Heart right ventricle (tissue), 16 donors: ENCODE results near the gene KDM4E. TPM values are rescaled to one million over a fixed set of nuclear protein-coding genes. Genes with fewer than 3 reads are reported as not detected.

Experiments used
- ATAC-seq, 8 donors: fragments of 200-7000 bp; cut with Tn5 transposase; one replicate each; pipeline ENCODE4 v1.9.1; 2020; ENCODE audit warnings: mild to moderate bottlenecking in 8 of 8, moderate library complexity in 8 of 8, moderate number of reproducible peaks in 1 of 8
- DNase-seq, 2 donors: peaks; one replicate each; pipeline ENCODE4 v3.0.0-alpha.2; 2020
- H3K27ac ChIP-seq, 10 donors: fragments of 200-600 bp; sonication (generic) in 2 of 10; one replicate each; pipeline versions ENCODE4 v1.5.0 to v1.8.0; 2020 to 2022; ENCODE audit warnings: mild to moderate bottlenecking in 3 of 10
- H3K27me3 ChIP-seq, 7 donors: fragments of 200-600 bp; one replicate each; pipeline ENCODE4 v1.8.0; 2021 to 2022; ENCODE audit warnings: mild to moderate bottlenecking in 2 of 7
- H3K36me3 ChIP-seq, 9 donors: fragments of 200-600 bp; sonication (generic) in 1 of 9; one replicate each; pipeline versions ENCODE4 v1.5.0 to v1.8.0; 2020 to 2022; ENCODE audit warnings: mild to moderate bottlenecking in 2 of 9
- H3K4me1 ChIP-seq, 9 donors: fragments of 200-600 bp; sonication (generic) in 1 of 9; one replicate each; pipeline versions ENCODE4 v1.5.0 to v1.8.0; 2020 to 2022; ENCODE audit warnings: mild to moderate bottlenecking in 4 of 9
- H3K4me3 ChIP-seq, 10 donors: fragments of 200-600 bp; sonication (generic) in 2 of 10; one replicate each; pipeline versions ENCODE4 v1.5.0 to v1.8.0; 2020 to 2022; ENCODE audit warnings: mild to moderate bottlenecking in 7 of 10, moderate library complexity in 2 of 10
- H3K9me3 ChIP-seq, 11 donors: fragments of 200-600 bp in 10 of 11; sonication (generic) in 2 of 11; one replicate each; pipeline versions ENCODE4 v1.5.0 to v1.8.0; 2013 to 2022; ENCODE audit warnings: mild to moderate bottlenecking in 2 of 11, control low read depth in 1 of 11, moderate library complexity in 1 of 11
- CTCF ChIP-seq, 9 donors: fragments of 200-600 bp; sonication (generic) in 2 of 9; IDR thresholded peaks; one replicate each; pipeline versions ENCODE4 v1.5.0 to v1.8.0; 2021 to 2022; ENCODE audit warnings: antibody characterized with exemption in 9 of 9, mild to moderate bottlenecking in 5 of 9, moderate library complexity in 1 of 9
- WGBS, 2 donors: extraction: QIAGEN DNeasy Blood & Tissue Kit; methylation state at CpG; one replicate each; pipeline ENCODE4 v1.1.7; 2013; ENCODE audit warnings: inconsistent platforms in 1 of 2; 5-methylcytosine and 5-hydroxymethylcytosine counted together
- intact Hi-C, 10 donors: fragments of 100-400 bp; cut with DNase I; formaldehyde crosslinking; loops; one replicate each; pipeline versions ENCODE4 v1.11.1 to v1.14.2; 2022
- polyA plus RNA-seq, 2 donors: library from polyadenylated mRNA; stranded (reverse); fragments of 200-250 nt; gene quantifications; one replicate each; pipeline ENCODE4 v1.2.3, GENCODE V29; 2013
- total RNA-seq, 10 donors: library from RNA; stranded (reverse); fragmentation: NEBNext Ultra II Directional in 3 of 10; extraction: Animal tissue kit (Norgen Biotek cat#: 25700) in 3 of 10; gene quantifications; one replicate each; pipeline versions ENCODE4 v1.2.1 to v1.2.4, GENCODE V29; 2021 to 2023
- donor health status: Arrhythmogenic right ventricular cardiomyopathy.
- donor health status: ischemic (EF 13 %, LVEDD 7.1; RV severe dilation, severe dysfunction).
- donor health status: healthy with polysubstance abuse.
- donor health status: DM: no; HTN: yes; CAD: no.
- donor health status: DM: no; HTN: no; CAD: no.
- donor health status: ischemic (EF 25% LVEDD 6.9; RV normal size, moderate dysfunction).
- donor health status: ischemic (EF 25% LVEDD 5.7; RV mildly dilated, moderate dysfunction).
- donor health status: healthy.
- donor health status: DM: yes; HTN: yes; CAD: no.
- donor health status: Ischemic cardiomyopathy.
- donor health status: ischemic (EF 35%, LVEDD 5.7; RV mildly dilated, moderate dysfunction).
- donor health status: nonischemic (EF 11% LVEDD 7.7; RV severe dilation, severe dysfunction).
- donor health status: DM: yes; HTN: yes; CAD: no.
- donor health status: PGD.
- donor health status: ischemic (EF 29% LVEDD 5.4; RV normal size, mild dysfunction).
- donor health status: nonischemic (EF 23%, LVEDD 6.1; RV moderate dilation, normal function).

The KDM4E gene
- total and polyA plus RNA-seq, 12 donors: not detected

GRCh38 chr11:95072948-95073347 lies 47.9 kb downstream of the KDM4E start:
- DNase-seq: no peak
- Histone ChIP-seq H3K4me3 (no peak overlapping the region), H3K27ac (no peak overlapping the region), H3K4me1 (peaks cover 0 to 47% (median 29%) of the 10 kb centered on the region in 9 donors), H3K9me3 (no peaks in the 10 kb centered on the region), H3K27me3 (no peaks in the 10 kb centered on the region), H3K36me3 (peaks cover 0 to 11% (median 0%) of the 10 kb centered on the region in 9 donors)
- intact Hi-C loops: loop anchor here in 4 of 10 donors (5.0 to 10.0 kb wide), 3 partner anchors 34 to 692 kb away; no protein-coding TSS in a partner anchor
- ATAC-seq: no peak
- TF ChIP-seq CTCF (IDR thresholded peaks at IDR 0.05): no peak

- DNase-seq (peak; percentile 77 to 82), ATAC-seq (peak; percentile 87 to 96 (median 94))
- Histone ChIP-seq H3K4me3 (no peak overlapping the region), H3K36me3 (peaks cover 0 to 11% (median 0%) of the 10 kb centered on the region in 9 donors), H3K4me1 (peaks cover 0 to 33% (median 16%) of the 10 kb centered on the region in 9 donors), H3K27ac (peak overlapping the region in 7 of 10 donors; percentile 16 to 46 (median 27)), H3K27me3 (no peaks in the 10 kb centered on the region), H3K9me3 (no peaks in the 10 kb centered on the region)
- intact Hi-C loops: loop anchor here in 4 of 10 donors (5.0 to 10.0 kb wide), 3 partner anchors 32 to 690 kb away; no protein-coding TSS in a partner anchor
- WGBS, 2 donors: 25 to 29% methylated on average over 8 of the region's 8 CpGs
- no peak for TF ChIP-seq CTCF (IDR thresholded peaks at IDR 0.05)
These were observed 49.9 kb downstream of the KDM4E start for GRCh38 chr11:95074792-95075563.

- WGBS, 2 donors: 36 to 60% methylated on average over 1 of the region's 1 CpG
- no peak for TF ChIP-seq CTCF (IDR thresholded peaks at IDR 0.05)
- H3K9me3 ChIP-seq: no peaks in the 10 kb centered on the region
- DNase-seq (no peak), ATAC-seq (peak in 1 of 8 donors; percentile 25)
- no peak overlapping the region for H3K27ac ChIP-seq
- intact Hi-C loops: loop anchor here in 2 of 10 donors (10.0 kb wide), 1 partner anchor 688 kb away; no protein-coding TSS in a partner anchor
- H3K36me3 ChIP-seq: peaks cover 0 to 7% (median 0%) of the 10 kb centered on the region in 9 donors
- no peak overlapping the region for H3K4me3 ChIP-seq
- peaks cover 0 to 25% (median 15%) of the 10 kb centered on the region in 9 donors for H3K4me1 ChIP-seq
- H3K27me3 ChIP-seq: no peaks in the 10 kb centered on the region
These were observed 51.4 kb downstream of the KDM4E start for GRCh38 chr11:95076416-95076815.

- Histone ChIP-seq H3K27ac (no peak overlapping the region), H3K9me3 (no peaks in the 10 kb centered on the region), H3K36me3 (peaks cover 0 to 1% (median 0%) of the 10 kb centered on the region in 9 donors), H3K27me3 (no peaks in the 10 kb centered on the region), H3K4me1 (peaks cover 0 to 30% (median 15%) of the 10 kb centered on the region in 9 donors), H3K4me3 (no peak overlapping the region)
- TF ChIP-seq CTCF (IDR thresholded peaks at IDR 0.05): no peak
- no peak for ATAC-seq
- intact Hi-C loops: loop anchor here in 2 of 10 donors (10.0 kb wide), 1 partner anchor 688 kb away; no protein-coding TSS in a partner anchor
- no peak for DNase-seq
These were observed 51.9 kb downstream of the KDM4E start for GRCh38 chr11:95076981-95077380.

Other genes with a start within 250 kb of the KDM4E start
- 10 to 100 TPM; 53.1 to 75.4 (median 67.3) TPM for gene CWC15, start 51.7 kb upstream of the KDM4E start, total RNA-seq
- gene CWC15, start 51.7 kb upstream of the KDM4E start, polyA plus RNA-seq: 100 to 1,000 TPM in 1 of 2 donors, 10 to 100 TPM in 1; 71.6 to 196 TPM
- gene KDM4D, start 51.5 kb upstream of the KDM4E start, total RNA-seq: 1 to 10 TPM in 6 of 10 donors, under 1 TPM in 4; 0.79 to 1.3 (median 1.0) TPM
- gene KDM4D, start 51.5 kb upstream of the KDM4E start, polyA plus RNA-seq: under 1 TPM; 0.22 to 0.57 TPM
- gene KDM4F, start 24.2 kb downstream of the KDM4E start, total RNA-seq: not detected
- not detected for gene KDM4F, start 24.2 kb downstream of the KDM4E start, polyA plus RNA-seq
- 10 to 100 TPM; 17.1 to 28.0 (median 20.8) TPM for gene SRSF8, start 41.7 kb downstream of the KDM4E start, total RNA-seq
- 10 to 100 TPM; 19.9 to 27.7 TPM for gene SRSF8, start 41.7 kb downstream of the KDM4E start, polyA plus RNA-seq
- gene ENDOD1, start 64.6 kb downstream of the KDM4E start, total RNA-seq: 10 to 100 TPM in 7 of 10 donors, 1 to 10 TPM in 3; 7.4 to 15.0 (median 12.3) TPM
- gene ENDOD1, start 64.6 kb downstream of the KDM4E start, polyA plus RNA-seq: 1 to 10 TPM; 3.7 to 9.9 TPM
- 10 to 100 TPM in 6 of 10 donors, 1 to 10 TPM in 4; 2.6 to 15.4 (median 10.2) TPM for gene SESN3, start 205.9 kb downstream of the KDM4E start, total RNA-seq
- gene SESN3, start 205.9 kb downstream of the KDM4E start, polyA plus RNA-seq: 1 to 10 TPM in 1 of 2 donors, under 1 TPM in 1; 0.65 to 1.4 TPM